Right lobe of liver (tissue), 4 donors: Measurements from ENCODE around the gene KRI1.

Source experiments
- POLR2A ChIP-seq: fragments of 450-650 bp; IDR thresholded peaks from one replicate; pipeline ENCODE4 v1.6.1; 2017; ENCODE audit warnings: antibody characterized with exemption, mild to moderate bottlenecking
- TF ChIP-seq, protein P1 (sequence below), 4 donors: fragments of 200-600 bp in 3 of 4; fragments of 450-650 bp in 1 of 4; IDR thresholded peaks; one replicate each; pipeline versions ENCODE4 v1.5.1 to v1.8.0; 2016 to 2022; ENCODE audit warnings: antibody characterized with exemption in 4 of 4, mild to moderate bottlenecking in 2 of 4
- donor health status: DM: no; HTN: no; CAD: no.
- donor health status: DM: no; HTN: no; CAD: no.
- donor health status: DM: no; HTN: yes; CAD: no.

DNA sequence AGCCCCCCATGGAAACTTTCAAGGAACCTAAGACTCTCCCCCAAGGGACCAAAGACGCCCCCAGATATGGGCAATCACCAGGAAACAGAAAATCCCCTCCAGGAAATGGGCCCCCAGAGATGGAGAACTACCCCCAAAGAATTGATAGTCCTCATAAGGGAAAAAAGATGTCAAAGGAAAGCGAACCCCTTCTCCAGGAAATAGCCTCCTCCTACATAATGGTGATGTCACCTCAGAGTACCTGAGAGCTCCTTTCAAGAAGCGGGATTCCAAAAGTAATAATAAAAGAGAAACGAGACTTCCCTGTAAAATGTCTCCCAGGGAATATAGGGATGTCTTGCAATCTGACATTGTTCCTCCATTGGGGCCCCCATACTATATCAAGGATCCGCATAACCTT, 1.8 kb upstream of the KRI1 start:
- TF ChIP-seq, protein P1, sequence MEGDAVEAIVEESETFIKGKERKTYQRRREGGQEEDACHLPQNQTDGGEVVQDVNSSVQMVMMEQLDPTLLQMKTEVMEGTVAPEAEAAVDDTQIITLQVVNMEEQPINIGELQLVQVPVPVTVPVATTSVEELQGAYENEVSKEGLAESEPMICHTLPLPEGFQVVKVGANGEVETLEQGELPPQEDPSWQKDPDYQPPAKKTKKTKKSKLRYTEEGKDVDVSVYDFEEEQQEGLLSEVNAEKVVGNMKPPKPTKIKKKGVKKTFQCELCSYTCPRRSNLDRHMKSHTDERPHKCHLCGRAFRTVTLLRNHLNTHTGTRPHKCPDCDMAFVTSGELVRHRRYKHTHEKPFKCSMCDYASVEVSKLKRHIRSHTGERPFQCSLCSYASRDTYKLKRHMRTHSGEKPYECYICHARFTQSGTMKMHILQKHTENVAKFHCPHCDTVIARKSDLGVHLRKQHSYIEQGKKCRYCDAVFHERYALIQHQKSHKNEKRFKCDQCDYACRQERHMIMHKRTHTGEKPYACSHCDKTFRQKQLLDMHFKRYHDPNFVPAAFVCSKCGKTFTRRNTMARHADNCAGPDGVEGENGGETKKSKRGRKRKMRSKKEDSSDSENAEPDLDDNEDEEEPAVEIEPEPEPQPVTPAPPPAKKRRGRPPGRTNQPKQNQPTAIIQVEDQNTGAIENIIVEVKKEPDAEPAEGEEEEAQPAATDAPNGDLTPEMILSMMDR (IDR thresholded peaks at IDR 0.05) = no peak
- no peak for TF ChIP-seq POLR2A
